K562 (cell line): ENCODE data around the gene OR4F15. TPM values are rescaled to one million over a fixed set of nuclear protein-coding genes. Genes with fewer than 3 reads are reported as not detected.

Experiments
- ATAC-seq: fragments of 200-7000 bp; cut with Tn5 transposase; 3 replicates; pipeline ENCODE4 v1.9.1; 2020; ENCODE audit warnings: moderate library complexity
- BruUV-seq: library from RNA; stranded (reverse); fragments of 400-500 nt; replicated peaks from 2 replicates; lab custom pipeline; 2021; lab: Mats Ljungman, UMichigan
- CTCF ChIA-PET: fragments of 300-600 bp; formaldehyde crosslinking; extraction: SDS; loops from one replicate; lab custom pipeline; 2021; ENCODE audit warnings: low intra/inter-chr PET ratio; lab: Yijun Ruan, JAX
- POLR2A ChIA-PET: fragments of 300-600, 350-650 bp; sonication (Branson Sonifier 250); formaldehyde crosslinking; extraction: SDS; loops from one replicate; lab custom pipeline; 2021; ENCODE audit warnings: antibody characterized with exemption, inconsistent platforms; lab: Yijun Ruan, JAX
- DNase-seq, 4 experiments: peaks; one replicate each; pipeline versions ENCODE4 v3.0.0 to v3.0.0-alpha.2; 2011 to 2018; ENCODE audit warnings: low spot score in 3 of 4, mixed read lengths in 3 of 4; ENCODE audit errors: extremely low read depth in 1 of 4
- FAIRE-seq: peaks from 2 replicates; lab custom pipeline; 2011; peaks lifted over from hg19 to GRCh38; lab: Jason Lieb, UNC
- H2AFZ ChIP-seq: 2 replicates; pipeline ENCODE4 v1.6.0; 2011; ENCODE audit warnings: low read depth, low read length, control low read depth, inconsistent platforms
- H3K27ac ChIP-seq: fragments of 200-600 bp; 3 replicates; pipeline ENCODE4 v1.8.0; 2011; ENCODE audit warnings: low read depth, mild to moderate bottlenecking, control low read depth, inconsistent platforms, low read length, moderate library complexity, mixed read lengths; ENCODE audit errors: extremely low read depth
- H3K27me3 ChIP-seq, 2 experiments: fragments of 300-600 bp in 1 of 2; 2 replicates in 1 of 2; 3 replicates in 1 of 2; pipeline versions ENCODE4 v1.6.0 to v1.8.0; 2011; ENCODE audit warnings: inconsistent platforms in 2 of 2, low read length in 2 of 2, mild to moderate bottlenecking in 1 of 2, mixed read lengths in 1 of 2, moderate library complexity in 1 of 2; ENCODE audit not compliant: control insufficient read depth in 2 of 2, insufficient read depth in 2 of 2
- H3K36me3 ChIP-seq: fragments of 300-600 bp; 3 replicates; pipeline ENCODE4 v1.8.0; 2011; ENCODE audit warnings: mild to moderate bottlenecking, low read length, inconsistent platforms; ENCODE audit not compliant: control insufficient read depth, insufficient read depth
- H3K4me1 ChIP-seq, 2 experiments: fragments of 200-600 bp in 1 of 2; replicated peaks in 1 of 2; 2 replicates in 1 of 2; 3 replicates in 1 of 2; pipeline versions ENCODE4 v1.5.1 to v1.8.0; 2011; ENCODE audit warnings: inconsistent platforms in 2 of 2, low read length in 2 of 2, mild to moderate bottlenecking in 1 of 2, mixed read lengths in 1 of 2, moderate library complexity in 1 of 2; ENCODE audit not compliant: control insufficient read depth in 2 of 2, insufficient read depth in 2 of 2
- H3K4me2 ChIP-seq: 2 replicates; pipeline ENCODE4 v1.6.1; 2011; ENCODE audit warnings: low read length, control low read depth, inconsistent platforms, mixed read lengths; ENCODE audit not compliant: insufficient read depth
- H3K4me3 ChIP-seq: fragments of 200-600 bp; sonication (generic), shearing (Covaris generic); 2 replicates; pipeline ENCODE4 v1.5.1; 2016; ENCODE audit warnings: control low read depth, inconsistent platforms
- H3K79me2 ChIP-seq: fragments of 200-600 bp; 3 replicates; pipeline ENCODE4 v1.8.0; 2011; ENCODE audit warnings: low read length, inconsistent platforms; ENCODE audit not compliant: control insufficient read depth, insufficient read depth
- H3K9ac ChIP-seq, 2 experiments: 2 replicates each; pipeline versions ENCODE4 v1.6.0 to v1.6.1; 2011; ENCODE audit warnings: low read depth in 2 of 2, low read length in 2 of 2, control low read depth in 1 of 2, inconsistent platforms in 1 of 2, mild to moderate bottlenecking in 1 of 2, mixed read lengths in 1 of 2; ENCODE audit not compliant: insufficient read depth in 1 of 2
- H3K9me1 ChIP-seq: one replicate; pipeline ENCODE4 v1.6.0; 2011; ENCODE audit warnings: inconsistent platforms, mild to moderate bottlenecking, low read length, moderate library complexity; ENCODE audit not compliant: control insufficient read depth, insufficient read depth
- H3K9me3 ChIP-seq: replicated peaks from 2 replicates; pipeline ENCODE4 v1.5.1; 2011; ENCODE audit warnings: low read depth, low read length, inconsistent platforms; ENCODE audit not compliant: control insufficient read depth, insufficient read depth
- H4K20me1 ChIP-seq: replicated peaks from 2 replicates; pipeline ENCODE4 v1.6.1; 2011; ENCODE audit warnings: low read length, inconsistent platforms, mixed read lengths; ENCODE audit not compliant: control insufficient read depth, insufficient read depth
- ATF3 ChIP-seq, 2 experiments: fragments of 450-650 bp in 1 of 2; sonication (generic) in 1 of 2; formaldehyde crosslinking in 1 of 2; IDR thresholded peaks in 1 of 2; conservative IDR thresholded peaks in 1 of 2; 2 replicates each; pipeline versions ENCODE4 v1.6.1 to v1.8.1; 2016 to 2023; ENCODE audit warnings: mild to moderate bottlenecking in 2 of 2, moderate library complexity in 2 of 2, inconsistent platforms in 1 of 2, missing genetic modification reagents in 1 of 2
- CHD1 ChIP-seq: fragments of 200-600 bp; sonication (generic); IDR thresholded peaks from one replicate; pipeline ENCODE4 v1.6.1; 2012; ENCODE audit warnings: mild to moderate bottlenecking, moderate library complexity, low read length, inconsistent platforms
- HDAC6 ChIP-seq: IDR thresholded peaks from 2 replicates; pipeline ENCODE4 v1.6.1; 2012; ENCODE audit warnings: low read depth, mild to moderate bottlenecking, control low read depth, inconsistent platforms, low read length, moderate library complexity
- MAFG ChIP-seq: fragments of 450-650 bp; conservative IDR thresholded peaks from 2 replicates; pipeline ENCODE4 v1.6.1; 2016; ENCODE audit warnings: missing genetic modification characterization, missing compliant biosample characterization
- PCBP2 ChIP-seq: fragments of 200-400 bp; formaldehyde crosslinking; IDR thresholded peaks from 2 replicates; pipeline ENCODE4 v1.6.1; 2018; ENCODE audit warnings: low read length, low read depth, mild to moderate bottlenecking, moderate library complexity; ENCODE audit not compliant: poor library complexity, severe bottlenecking
- RBM17 ChIP-seq: fragments of 200-400 bp; formaldehyde crosslinking; IDR thresholded peaks from 2 replicates; pipeline ENCODE4 v1.6.1; 2017; ENCODE audit warnings: low read depth, mild to moderate bottlenecking, low read length, borderline replicate concordance
- SREBF2 ChIP-seq: sonication (generic); formaldehyde crosslinking; IDR thresholded peaks from 2 replicates; pipeline ENCODE4 v1.4.0; 2020; ENCODE audit warnings: mild to moderate bottlenecking, missing genetic modification reagents
- STAG1 ChIP-seq: sonication (generic); formaldehyde crosslinking; IDR thresholded peaks from 2 replicates; pipeline ENCODE4 v1.5.0; 2020; ENCODE audit warnings: missing genetic modification reagents, borderline replicate concordance
- ZNF311 ChIP-seq: fragments of 250-450 bp; sonication (Bioruptor Pico); IDR thresholded peaks from 2 replicates; pipeline ENCODE4 v1.4.0; 2020; ENCODE audit warnings: mild to moderate bottlenecking, moderate library complexity
- WGBS: fragments of 100-300 bp; shearing (Covaris generic); methylation state at CpG from one replicate; pipeline ENCODE4 v1.1.6; 2016; ENCODE audit warnings: low coverage, mixed read lengths; ENCODE audit not compliant: insufficient coverage; ENCODE audit errors: missing lambda C conversion rate; 5-methylcytosine and 5-hydroxymethylcytosine counted together
- in situ Hi-C: fragments of 300-500 bp; cut with MboI; formaldehyde crosslinking; loops from 4 replicates; pipeline ENCODE4 v1.15.0; 2018; ENCODE audit warnings: inconsistent platforms, mixed read lengths
- intact Hi-C: fragments of 100-400 bp; cut with micrococcal nuclease; formaldehyde crosslinking; loops from 2 replicates; pipeline ENCODE4 v1.14.2; 2022
- polyA plus RNA-seq, 8 experiments: library from polyadenylated mRNA; depleted of rRNA in 4 of 8; stranded (reverse) in 5 of 8; unstranded in 3 of 8; fragments of >200 nt; fragmentation: Nextera tagmentation in 2 of 8; fragmentation: Illumina TruSeq in 1 of 8; extraction: Ambion mirVana in 2 of 8; extraction: Trizol in 1 of 8; gene quantifications; 2 replicates each; pipeline versions ENCODE4 v1.2.1 to v1.2.3, GENCODE V29; 2011 to 2014; ENCODE audit warnings: inconsistent platforms in 1 of 8, missing spikeins in 1 of 8
- total RNA-seq, 7 experiments: library from RNA; depleted of rRNA in 6 of 7; stranded (reverse); fragments of >200 nt in 6 of 7; fragmentation: Illumina TruSeq in 2 of 7; extraction: Trizol in 2 of 7; gene quantifications; 2 replicates each; pipeline versions ENCODE4 v1.2.1 to v1.2.3, GENCODE V29; 2011 to 2021; ENCODE audit warnings: low replicate concordance in 1 of 7
- TF ChIP-seq, protein P1 (sequence below): fragments of 450-650 bp; formaldehyde crosslinking; IDR thresholded peaks from 2 replicates; pipeline ENCODE4 v1.4.0; 2020; ENCODE audit warnings: mild to moderate bottlenecking, moderate library complexity
- TF ChIP-seq, protein P2 (sequence below): fragments of 450-650 bp; IDR thresholded peaks from 2 replicates; pipeline ENCODE4 v1.6.1; 2017; ENCODE audit warnings: antibody characterized with exemption

Gene OR4F15
- total and polyA plus RNA-seq, 9 of the 15 experiments (the other 6 are each of a cell fraction or from before 2014, with no cell fraction given) = not detected

DNA sequence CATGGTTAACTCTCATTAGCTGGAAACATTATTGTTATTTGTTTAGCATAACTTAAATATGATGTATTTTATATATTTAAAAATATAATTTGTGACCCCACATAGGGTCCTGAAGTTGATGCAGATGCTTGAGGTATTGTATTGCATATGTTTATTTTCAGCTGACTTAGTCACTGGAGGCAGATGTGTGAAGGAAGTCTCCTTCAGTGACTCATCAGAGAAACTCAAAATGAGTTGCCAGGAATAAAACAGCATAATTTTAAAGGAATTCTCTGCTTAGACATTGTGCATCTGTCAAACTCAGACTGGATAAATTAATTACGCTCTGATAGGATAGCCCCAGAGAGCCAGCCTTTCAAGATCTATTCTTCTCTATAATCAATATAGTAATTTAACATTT lies 16.5 kb upstream of the OR4F15 start:
- intact Hi-C loops (no loop called here), in situ Hi-C loops (no loop called here)
- 0% methylated on average over 1 of the region's 1 CpG for WGBS
- CTCF ChIA-PET = no interaction called here
- Histone ChIP-seq H3K36me3 (no peaks in the 10 kb centered on the region), H3K9ac (no peak overlapping the region), H3K4me1 (no peaks in the 10 kb centered on the region), H3K9me1 (no peaks in the 10 kb centered on the region), H3K4me2 (no peak overlapping the region), H3K27me3 (peaks cover 0 to 5% of the 10 kb centered on the region in 2 experiments; a peak in 1 of 5 replicates), H3K9me3 (no peaks in the 10 kb centered on the region), H3K27ac (no peak overlapping the region), H4K20me1 (no peaks in the 10 kb centered on the region), H3K79me2 (no peaks in the 10 kb centered on the region), H3K4me3 (no peak overlapping the region), H2AFZ (no peak overlapping the region)
- ATAC-seq = no peak
- POLR2A ChIA-PET = no interaction called here
- no peak for FAIRE-seq
- DNase-seq = no peak
- TF ChIP-seq ZNF311 (CRISPR knock-in tag) = no peak
- TF ChIP-seq PCBP2 = no peak
- TF ChIP-seq, protein P1, sequence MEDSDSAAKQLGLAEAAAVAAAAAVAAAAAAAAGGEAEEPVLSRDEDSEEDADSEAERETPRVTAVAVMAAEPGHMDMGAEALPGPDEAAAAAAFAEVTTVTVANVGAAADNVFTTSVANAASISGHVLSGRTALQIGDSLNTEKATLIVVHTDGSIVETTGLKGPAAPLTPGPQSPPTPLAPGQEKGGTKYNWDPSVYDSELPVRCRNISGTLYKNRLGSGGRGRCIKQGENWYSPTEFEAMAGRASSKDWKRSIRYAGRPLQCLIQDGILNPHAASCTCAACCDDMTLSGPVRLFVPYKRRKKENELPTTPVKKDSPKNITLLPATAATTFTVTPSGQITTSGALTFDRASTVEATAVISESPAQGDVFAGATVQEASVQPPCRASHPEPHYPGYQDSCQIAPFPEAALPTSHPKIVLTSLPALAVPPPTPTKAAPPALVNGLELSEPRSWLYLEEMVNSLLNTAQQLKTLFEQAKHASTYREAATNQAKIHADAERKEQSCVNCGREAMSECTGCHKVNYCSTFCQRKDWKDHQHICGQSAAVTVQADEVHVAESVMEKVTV (CRISPR knock-in tag) = no peak
- no peak for TF ChIP-seq SREBF2 (CRISPR knock-in tag)
- TF ChIP-seq STAG1 (CRISPR knock-in tag) = no peak
- TF ChIP-seq, protein P2, sequence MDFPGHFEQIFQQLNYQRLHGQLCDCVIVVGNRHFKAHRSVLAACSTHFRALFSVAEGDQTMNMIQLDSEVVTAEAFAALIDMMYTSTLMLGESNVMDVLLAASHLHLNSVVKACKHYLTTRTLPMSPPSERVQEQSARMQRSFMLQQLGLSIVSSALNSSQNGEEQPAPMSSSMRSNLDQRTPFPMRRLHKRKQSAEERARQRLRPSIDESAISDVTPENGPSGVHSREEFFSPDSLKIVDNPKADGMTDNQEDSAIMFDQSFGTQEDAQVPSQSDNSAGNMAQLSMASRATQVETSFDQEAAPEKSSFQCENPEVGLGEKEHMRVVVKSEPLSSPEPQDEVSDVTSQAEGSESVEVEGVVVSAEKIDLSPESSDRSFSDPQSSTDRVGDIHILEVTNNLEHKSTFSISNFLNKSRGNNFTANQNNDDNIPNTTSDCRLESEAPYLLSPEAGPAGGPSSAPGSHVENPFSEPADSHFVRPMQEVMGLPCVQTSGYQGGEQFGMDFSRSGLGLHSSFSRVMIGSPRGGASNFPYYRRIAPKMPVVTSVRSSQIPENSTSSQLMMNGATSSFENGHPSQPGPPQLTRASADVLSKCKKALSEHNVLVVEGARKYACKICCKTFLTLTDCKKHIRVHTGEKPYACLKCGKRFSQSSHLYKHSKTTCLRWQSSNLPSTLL = no peak
- no peak for TF ChIP-seq RBM17
- no peak for TF ChIP-seq HDAC6
- TF ChIP-seq ATF3 (IDR thresholded peaks at IDR 0.05) = no peak
- TF ChIP-seq ATF3 (CRISPR knock-in tag; conservative IDR thresholded peaks at IDR 0.05) = no peak
- no peak for TF ChIP-seq CHD1
- TF ChIP-seq MAFG (tag) = no peak
- no TSS peak for BruUV-seq
